ENCODE results near the gene COX7B2. TPM values are rescaled to one million over a fixed set of nuclear protein-coding genes. Genes with fewer than 3 reads are reported as not detected.
A peak's percentile ranks its signal among the peaks of the same experiment; 100 is the strongest.

Gene COX7B2, protein sequence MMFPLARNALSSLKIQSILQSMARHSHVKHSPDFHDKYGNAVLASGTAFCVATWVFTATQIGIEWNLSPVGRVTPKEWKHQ
- total RNA-seq: not detected

DNA sequence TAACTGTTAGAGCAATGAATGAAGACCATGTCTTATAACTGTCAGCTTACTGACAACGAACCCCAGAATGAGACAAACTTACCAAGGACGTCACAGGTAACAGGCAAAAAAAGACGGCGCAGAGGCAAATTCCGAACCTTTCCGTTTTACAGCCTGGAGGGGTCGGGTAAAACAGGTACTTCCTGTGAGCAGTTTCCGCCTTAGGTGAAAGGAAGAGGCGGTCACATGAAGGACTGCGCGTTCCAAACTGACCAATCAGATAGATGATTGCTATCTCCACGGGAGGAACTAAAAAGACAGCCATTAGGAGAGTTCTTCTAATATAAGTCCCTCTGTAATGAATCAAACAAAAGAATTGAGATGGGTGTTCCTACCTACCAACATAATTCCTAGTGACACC is at the start of gene COX7B2:
Gene COX7B2 (minus strand): TSS at position 168 of the 400 bp plus-strand sequence. CDS start 174,053 bp downstream, outside the sequence.
- DNase-seq (ENCODE audit: low spot score in 2 of 2) (no peak), ATAC-seq (no peak)
- Mint-ChIP-seq H3K27ac (no peak within 1 kb of the TSS), H3K9me3 (peaks cover 3 to 5% of the 10 kb centered on the region in 2 donors), H3K36me3 (no peaks in the 10 kb centered on the region)

DNA sequence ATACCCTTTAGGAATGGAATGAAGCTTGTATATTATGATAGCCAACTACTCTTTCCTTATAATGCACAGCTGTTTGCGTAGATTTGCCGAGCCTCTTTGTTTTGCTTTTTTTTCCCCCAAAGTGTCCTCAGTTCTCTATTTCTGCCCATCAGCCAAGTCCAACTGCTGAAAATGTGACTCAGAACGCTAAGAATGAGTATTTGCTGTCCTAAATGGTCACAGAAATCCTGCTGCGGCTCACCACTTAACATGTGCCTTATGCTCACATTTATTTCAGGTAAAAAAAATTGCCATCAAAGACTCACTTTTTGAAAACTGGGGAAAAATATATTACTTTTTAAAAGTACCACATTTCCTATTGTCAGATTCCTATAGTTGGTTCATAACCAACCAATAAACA is 47.4 kb upstream of the COX7B2 start:
- peaks cover under 1% of the 10 kb centered on the region in 2 donors for H3K9me3 Mint-ChIP-seq
- ATAC-seq: no peak

DNA sequence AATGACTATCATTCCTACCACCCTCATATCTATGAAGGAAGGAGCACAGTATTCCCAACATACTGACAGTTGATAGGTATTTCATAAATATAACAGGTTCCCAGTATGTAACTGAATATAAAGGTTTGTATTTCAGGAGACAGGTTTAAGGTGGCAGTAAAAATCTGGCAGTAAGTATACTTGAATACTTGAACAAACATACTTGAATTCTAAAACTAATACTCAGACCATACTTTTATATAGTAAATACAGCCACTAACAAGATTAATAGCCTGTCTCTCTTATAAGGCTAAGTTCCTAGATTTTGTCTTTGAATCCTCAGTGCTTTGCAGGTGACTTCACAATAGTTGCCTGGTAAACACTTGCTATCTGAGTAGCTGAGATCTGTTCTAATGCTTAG is 46.6 kb upstream of the COX7B2 start:
- ATAC-seq: no peak
- Mint-ChIP-seq H3K36me3 (no peaks in the 10 kb centered on the region), H3K9me3 (no peaks in the 10 kb centered on the region), H3K27ac (no peak overlapping the region)
- no peak for DNase-seq (ENCODE audit: low spot score in 2 of 2)

More for the DNA sequence above, 47.4 kb upstream of the COX7B2 start:
- no peak for DNase-seq (ENCODE audit: low spot score in 2 of 2)
- no peaks in the 10 kb centered on the region for H3K36me3 Mint-ChIP-seq
- H3K27ac Mint-ChIP-seq: no peak overlapping the region

DNA sequence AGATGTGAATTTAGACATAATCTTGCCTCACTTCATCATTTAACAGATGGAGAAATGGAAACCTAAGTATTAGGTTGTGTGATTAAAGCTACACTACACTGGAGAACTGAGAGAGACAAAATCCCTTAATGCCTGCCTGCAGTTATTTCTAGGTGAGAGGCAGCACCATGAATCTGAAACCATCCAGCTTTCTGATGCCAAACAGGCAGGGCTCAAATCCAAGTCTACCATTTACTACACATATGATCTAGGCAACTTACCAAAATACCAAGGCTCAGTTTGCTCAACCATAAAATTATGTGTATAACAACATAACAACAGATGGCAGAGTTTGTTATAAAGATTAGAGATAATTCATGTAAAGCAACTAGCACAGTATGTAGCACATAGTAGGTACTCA is 45.6 kb upstream of the COX7B2 start:
- ATAC-seq (no peak), DNase-seq (ENCODE audit: low spot score in 2 of 2) (no peak)
- no peaks in the 10 kb centered on the region for H3K9me3 Mint-ChIP-seq
- H3K36me3 Mint-ChIP-seq: no peaks in the 10 kb centered on the region
- no peak overlapping the region for H3K27ac Mint-ChIP-seq

DNA sequence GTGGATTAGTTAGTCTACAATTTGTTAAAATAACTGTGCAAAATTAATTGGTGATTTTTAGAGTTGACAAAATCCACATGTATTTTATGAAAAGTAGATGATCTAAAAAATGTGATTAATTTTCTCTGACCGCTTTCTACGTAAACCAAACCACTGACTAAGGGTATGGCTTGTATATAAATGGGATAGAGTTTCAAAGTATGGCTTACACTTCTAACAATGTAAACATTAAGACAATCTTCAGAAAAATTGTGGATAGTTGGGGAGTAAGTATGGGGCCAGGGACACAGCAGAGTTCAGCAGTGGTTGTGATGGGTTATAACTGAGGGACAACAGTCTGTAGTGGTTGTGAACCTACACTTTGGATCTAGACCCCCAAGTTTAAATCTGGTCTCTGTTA is 44.5 kb upstream of the COX7B2 start:
- no peak overlapping the region for H3K27ac Mint-ChIP-seq
- no peaks in the 10 kb centered on the region for H3K36me3 Mint-ChIP-seq
- ATAC-seq (no peak), DNase-seq (ENCODE audit: low spot score in 2 of 2) (no peak)
- no peaks in the 10 kb centered on the region for H3K9me3 Mint-ChIP-seq

DNA sequence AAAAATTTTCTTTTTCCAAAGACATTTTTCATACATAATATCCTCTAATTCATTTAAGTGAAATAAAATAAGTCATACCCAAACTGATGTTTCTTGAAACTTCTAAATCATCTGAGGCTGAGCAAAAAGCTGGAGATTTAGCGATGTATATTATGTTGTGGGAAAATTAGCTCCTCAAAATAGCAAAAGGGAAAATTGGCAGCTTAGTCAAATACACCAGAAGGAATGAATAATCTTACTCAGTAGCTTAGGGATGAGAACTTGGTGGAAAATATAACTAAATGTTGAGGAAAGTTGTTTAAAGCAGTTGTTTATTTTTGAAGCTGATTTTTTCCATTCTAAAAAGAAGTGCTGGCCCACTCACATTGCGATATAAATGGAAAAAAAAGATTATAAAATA is 43.4 kb upstream of the COX7B2 start:
- no peak for DNase-seq (ENCODE audit: low spot score in 2 of 2)
- no peaks in the 10 kb centered on the region for H3K36me3 Mint-ChIP-seq
- ATAC-seq: no peak
- H3K9me3 Mint-ChIP-seq: no peaks in the 10 kb centered on the region
- H3K27ac Mint-ChIP-seq: no peak overlapping the region

DNA sequence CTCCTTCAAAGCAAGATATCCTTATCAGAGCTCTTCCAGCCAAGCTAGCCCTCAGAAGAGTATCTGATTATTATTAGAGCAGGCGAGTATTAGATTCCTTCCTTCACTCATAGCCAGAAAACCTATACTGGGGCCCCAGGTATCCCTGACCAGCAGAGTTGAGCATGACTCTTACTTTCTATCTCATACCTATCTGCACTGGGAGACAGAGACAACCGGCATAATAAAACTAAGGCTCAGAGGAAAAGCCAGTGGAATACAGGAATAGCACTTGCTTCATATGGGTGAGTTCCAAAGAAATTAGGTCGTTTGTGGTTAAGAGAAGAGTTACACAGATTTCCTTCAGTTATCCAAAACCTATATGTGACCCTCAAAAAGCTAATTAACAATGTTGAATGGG is 41.8 kb upstream of the COX7B2 start:
- no peaks in the 10 kb centered on the region for H3K9me3 Mint-ChIP-seq
- no peak overlapping the region for H3K27ac Mint-ChIP-seq
- DNase-seq (ENCODE audit: low spot score in 2 of 2): no peak
- no peaks in the 10 kb centered on the region for H3K36me3 Mint-ChIP-seq
- ATAC-seq: no peak

DNA sequence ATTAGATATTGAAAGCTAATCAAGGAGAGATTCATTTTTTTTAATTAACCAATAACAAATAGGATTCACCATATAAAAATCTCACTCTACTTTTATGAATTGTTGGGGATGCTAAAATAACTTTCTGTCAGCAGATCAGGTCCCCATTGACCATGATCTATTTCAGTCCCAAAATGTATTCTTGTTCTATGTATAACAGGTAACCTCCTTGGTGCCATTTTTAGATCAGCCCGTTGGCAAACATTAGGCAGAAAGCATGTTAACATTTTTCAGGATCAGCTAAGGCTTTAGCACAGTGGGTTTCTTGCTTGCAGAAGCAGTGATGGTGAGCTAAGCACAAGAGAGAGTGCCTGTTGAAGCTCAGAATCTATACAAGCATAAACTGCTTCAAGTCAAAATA is 40.8 kb upstream of the COX7B2 start:
- H3K27ac Mint-ChIP-seq: no peak overlapping the region

DNA sequence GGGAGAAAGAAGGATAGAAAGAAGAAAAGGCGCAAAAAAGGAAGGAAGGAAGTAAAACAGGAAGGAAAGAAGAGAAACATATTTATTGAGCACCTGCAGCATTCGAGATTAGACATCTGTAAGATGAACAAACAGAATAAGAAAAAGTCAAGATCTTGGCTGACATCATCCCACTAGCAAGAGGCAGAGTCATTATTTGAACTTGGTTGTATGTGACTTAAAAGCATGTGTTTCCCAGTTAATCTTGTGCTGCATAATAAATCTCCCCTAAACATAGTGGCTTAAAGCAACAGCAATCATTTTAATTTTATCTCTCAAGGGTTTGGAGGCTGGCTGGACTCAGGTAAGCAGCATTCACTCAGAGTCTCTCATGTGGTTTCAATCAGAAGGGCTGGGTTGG is 38.5 kb upstream of the COX7B2 start:
- Mint-ChIP-seq H3K9me3 (no peaks in the 10 kb centered on the region), H3K27ac (no peak overlapping the region), H3K36me3 (no peaks in the 10 kb centered on the region)
- no peak for ATAC-seq
- no peak for DNase-seq (ENCODE audit: low spot score in 2 of 2)

More for the DNA sequence above, 40.8 kb upstream of the COX7B2 start:
- Mint-ChIP-seq H3K36me3 (no peaks in the 10 kb centered on the region), H3K9me3 (no peaks in the 10 kb centered on the region)
- ATAC-seq: no peak
- no peak for DNase-seq (ENCODE audit: low spot score in 2 of 2)

DNA sequence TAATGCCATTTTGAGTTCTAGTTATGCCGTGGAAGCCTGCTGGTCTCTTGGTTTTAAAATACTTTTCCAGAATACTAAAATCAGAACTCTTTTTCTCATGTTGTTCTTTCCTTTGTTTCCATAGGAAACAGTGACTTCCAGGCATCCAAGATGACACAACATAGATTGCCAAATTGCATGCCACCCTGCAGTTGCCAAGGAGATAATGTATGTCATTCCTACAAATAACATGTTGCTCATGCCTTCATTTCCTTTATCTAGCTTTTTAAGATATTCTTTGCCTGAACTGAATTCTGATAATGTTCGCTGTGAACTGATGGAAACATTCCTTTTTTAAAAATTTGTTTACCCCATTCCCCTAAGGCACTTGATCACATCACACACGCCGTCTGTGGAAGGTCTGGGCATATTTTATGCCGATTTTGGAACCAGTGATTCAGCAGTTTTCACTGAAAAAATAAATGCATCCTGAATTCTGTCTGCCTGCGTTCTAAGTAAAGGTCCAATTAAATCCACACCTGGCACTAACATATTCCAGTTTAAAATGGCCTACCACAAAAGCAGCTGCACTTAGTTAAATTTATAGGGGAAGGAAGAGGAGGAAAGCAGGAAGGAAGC is 38.0 kb upstream of the COX7B2 start:
- DNase-seq (ENCODE audit: low spot score in 2 of 2): no peak
- no peak overlapping the region for H3K27ac Mint-ChIP-seq
- H3K9me3 Mint-ChIP-seq: no peaks in the 10 kb centered on the region

DNA sequence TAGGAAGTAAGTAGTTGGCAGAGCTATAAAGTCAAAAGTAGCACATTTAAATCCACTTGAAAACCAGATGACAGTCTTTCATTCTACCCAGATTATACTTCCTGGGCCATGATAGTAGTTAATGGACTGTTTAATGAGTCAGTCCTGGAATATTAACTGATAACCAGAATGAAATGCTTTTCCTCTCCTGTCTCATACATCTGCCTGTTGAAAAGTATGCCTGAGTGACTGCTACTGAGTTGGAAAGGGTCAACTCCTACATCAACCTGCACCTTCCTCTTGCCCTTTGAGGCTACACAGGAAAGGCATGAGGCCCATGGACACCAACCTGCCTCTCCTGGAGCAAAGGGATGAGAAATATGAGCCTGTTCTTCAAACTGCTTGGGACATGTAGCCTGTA is 36.0 kb upstream of the COX7B2 start:
- H3K36me3 Mint-ChIP-seq: no peaks in the 10 kb centered on the region
- DNase-seq (ENCODE audit: low spot score in 2 of 2): no peak
- H3K9me3 Mint-ChIP-seq: no peaks in the 10 kb centered on the region
- no peak overlapping the region for H3K27ac Mint-ChIP-seq
- no peak for ATAC-seq

More for the DNA sequence above, 38.0 kb upstream of the COX7B2 start:
- no peaks in the 10 kb centered on the region for H3K36me3 Mint-ChIP-seq
- no peak for ATAC-seq

DNA sequence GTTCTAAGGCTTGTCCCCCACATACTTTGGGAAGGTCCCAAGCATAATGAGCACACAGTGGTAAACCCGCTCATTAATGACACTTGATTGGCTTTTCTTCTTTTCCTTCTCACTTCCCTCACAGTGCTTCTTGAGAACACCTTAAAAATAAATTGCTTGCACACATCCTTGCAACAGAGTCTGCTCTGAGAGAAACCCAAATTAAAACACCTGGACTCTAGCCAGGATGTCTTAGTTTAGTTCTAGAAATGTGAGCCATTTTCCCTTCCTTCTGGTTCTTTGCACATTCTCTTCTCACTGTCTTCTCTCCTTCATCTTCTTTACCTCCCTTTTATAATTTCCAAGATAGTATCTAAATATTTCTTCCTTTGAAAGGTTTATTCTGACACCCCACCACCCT is 35.3 kb upstream of the COX7B2 start:
- Mint-ChIP-seq H3K9me3 (no peaks in the 10 kb centered on the region), H3K27ac (no peak overlapping the region), H3K36me3 (no peaks in the 10 kb centered on the region)
- ATAC-seq (no peak), DNase-seq (ENCODE audit: low spot score in 2 of 2) (no peak)

DNA sequence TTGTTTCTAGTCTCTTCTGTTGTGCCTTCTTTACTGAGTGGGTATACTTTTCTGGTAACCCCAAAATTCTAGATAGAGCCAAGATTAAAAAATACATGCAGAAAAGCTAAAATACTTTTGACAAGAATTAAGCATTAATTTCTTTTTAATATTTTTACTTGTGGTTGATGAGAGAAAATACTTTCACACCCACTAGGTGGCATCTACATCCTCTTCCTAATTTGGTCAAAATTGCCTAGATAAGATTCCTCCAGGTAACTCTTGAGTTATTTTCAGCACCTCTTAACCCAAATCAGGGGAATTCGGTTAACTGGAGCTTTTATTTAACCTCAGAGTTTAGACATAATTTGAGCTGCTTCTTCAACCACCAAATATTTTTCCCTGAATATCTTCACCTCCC is 28.4 kb upstream of the COX7B2 start:
- no peaks in the 10 kb centered on the region for H3K9me3 Mint-ChIP-seq
- DNase-seq (ENCODE audit: low spot score in 2 of 2) (no peak), ATAC-seq (no peak)
- no peak overlapping the region for H3K27ac Mint-ChIP-seq
- no peaks in the 10 kb centered on the region for H3K36me3 Mint-ChIP-seq

DNA sequence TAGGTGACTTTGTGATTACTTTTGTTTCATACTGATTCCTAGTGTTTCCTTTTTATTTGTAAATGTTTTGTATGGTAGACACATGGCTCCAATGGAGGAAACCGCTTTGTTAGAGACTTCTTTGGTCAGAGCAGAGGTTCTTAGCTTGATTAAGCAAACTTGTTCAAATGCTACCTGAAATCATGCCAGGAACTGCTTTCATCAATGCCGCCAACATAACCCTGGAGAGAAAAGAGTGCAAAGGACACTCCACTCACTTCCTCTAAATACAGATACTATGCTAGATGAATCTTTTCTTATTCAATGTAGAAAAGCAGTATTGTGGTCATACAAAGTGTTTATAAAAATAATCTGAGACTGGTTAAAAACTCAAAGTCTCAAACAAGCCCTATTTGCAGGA is 25.7 kb upstream of the COX7B2 start:
- H3K9me3 Mint-ChIP-seq: no peaks in the 10 kb centered on the region
- H3K27ac Mint-ChIP-seq: no peak overlapping the region
- H3K36me3 Mint-ChIP-seq: no peaks in the 10 kb centered on the region
- ATAC-seq: no peak
- DNase-seq (ENCODE audit: low spot score in 2 of 2): no peak

DNA sequence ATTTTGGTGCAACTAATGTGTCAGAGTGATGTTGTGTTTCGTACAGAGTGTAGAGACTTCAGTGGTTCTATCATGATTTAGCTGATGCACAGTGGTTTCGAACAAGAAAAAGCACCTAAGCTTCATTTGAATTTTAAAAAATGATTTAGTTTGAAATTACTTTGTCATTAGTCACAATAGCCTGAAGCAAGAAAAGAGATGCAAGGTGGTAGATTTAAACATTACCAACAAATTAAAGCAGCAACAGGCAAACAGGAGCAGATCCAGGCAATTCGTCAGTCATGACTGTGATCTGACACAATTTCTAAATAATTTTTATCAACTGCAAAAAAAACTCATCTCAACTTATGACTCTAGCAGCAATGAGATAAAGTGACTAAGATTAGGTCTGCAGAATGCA is 24.6 kb upstream of the COX7B2 start:
- Mint-ChIP-seq H3K9me3 (no peaks in the 10 kb centered on the region), H3K36me3 (no peaks in the 10 kb centered on the region), H3K27ac (no peak overlapping the region)
- ATAC-seq (no peak), DNase-seq (ENCODE audit: low spot score in 2 of 2) (no peak)

DNA sequence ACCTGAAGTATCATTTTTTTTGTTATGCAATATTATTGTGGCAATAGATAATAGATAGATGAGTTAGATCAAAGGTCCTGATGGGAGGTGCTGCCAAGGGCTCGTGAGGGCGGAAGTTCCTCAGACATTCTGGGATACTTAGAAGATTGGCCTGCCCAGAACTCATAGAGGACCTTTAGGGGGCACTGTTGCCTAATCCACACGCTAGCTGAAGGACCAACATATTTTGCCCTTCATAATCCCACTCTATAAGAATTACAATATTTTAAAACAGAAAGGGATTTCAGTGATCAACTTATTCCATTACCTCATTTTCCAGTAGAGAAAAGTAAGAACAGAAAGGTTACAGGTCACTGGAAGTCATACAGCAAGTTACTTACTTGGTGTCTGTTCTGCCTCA is 22.9 kb upstream of the COX7B2 start:
- DNase-seq (ENCODE audit: low spot score in 2 of 2): peak in 1 of 2 donors; percentile 15
- H3K36me3 Mint-ChIP-seq: no peaks in the 10 kb centered on the region
- no peak overlapping the region for H3K27ac Mint-ChIP-seq
- peak in 1 of 2 donors; percentile 56 for ATAC-seq
- H3K9me3 Mint-ChIP-seq: no peaks in the 10 kb centered on the region

DNA sequence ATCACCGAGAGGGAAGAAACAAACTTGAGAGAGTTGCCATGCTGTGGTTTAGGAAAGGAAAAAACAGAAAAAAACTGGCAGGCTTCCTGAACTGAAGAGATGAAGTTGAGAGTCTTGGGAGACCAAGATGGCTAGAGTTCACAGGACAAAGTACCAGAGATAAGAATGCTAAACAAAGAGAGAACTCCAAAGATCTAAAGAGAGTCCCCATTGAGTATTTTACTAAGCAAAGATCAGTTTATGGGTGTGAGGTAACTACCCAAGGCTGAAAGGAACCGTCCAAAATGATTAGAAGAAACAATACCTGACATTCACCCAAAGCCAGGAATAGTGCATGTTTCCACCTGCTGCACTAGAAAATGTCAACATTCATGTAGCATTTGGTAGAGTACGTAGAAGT is 21.8 kb upstream of the COX7B2 start:
- no peaks in the 10 kb centered on the region for H3K9me3 Mint-ChIP-seq
- no peak overlapping the region for H3K27ac Mint-ChIP-seq

DNA sequence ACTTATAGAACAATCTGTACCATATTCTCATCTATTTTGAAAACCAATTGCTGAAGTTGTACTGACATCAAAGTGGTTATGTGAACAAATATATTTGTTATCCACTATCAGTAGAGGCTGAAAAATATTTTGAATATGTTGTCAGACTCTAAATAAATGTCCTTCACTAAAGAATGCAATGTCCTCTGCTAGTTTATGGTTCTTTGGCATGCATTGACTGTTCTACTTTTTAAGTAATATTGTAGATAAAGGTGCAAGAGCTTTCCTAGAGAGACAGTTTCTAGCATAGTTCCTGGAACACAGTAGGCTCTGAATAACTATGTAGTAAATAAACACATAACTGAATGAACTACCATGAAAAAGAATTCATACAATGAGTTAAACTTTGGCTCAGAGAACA is 18.2 kb upstream of the COX7B2 start:
- ATAC-seq: no peak
- H3K27ac Mint-ChIP-seq: no peak overlapping the region

More for the DNA sequence above, 21.8 kb upstream of the COX7B2 start:
- ATAC-seq: no peak
- H3K36me3 Mint-ChIP-seq: no peaks in the 10 kb centered on the region
- no peak for DNase-seq (ENCODE audit: low spot score in 2 of 2)

More for the DNA sequence above, 18.2 kb upstream of the COX7B2 start:
- H3K9me3 Mint-ChIP-seq: no peaks in the 10 kb centered on the region
- H3K36me3 Mint-ChIP-seq: no peaks in the 10 kb centered on the region
- DNase-seq (ENCODE audit: low spot score in 2 of 2): no peak
